Thymus (tissue), 14 donors: Measurements from ENCODE around the gene HPCAL1. TPM values are rescaled to one million over a fixed set of nuclear protein-coding genes. Genes with fewer than 3 reads are reported as not detected.
A peak's percentile ranks its signal among the peaks of the same experiment; 100 is the strongest.

Source experiments
- DNase-seq, 9 donors: peaks; one replicate each; pipeline ENCODE4 v3.0.0-alpha.2; 2013; ENCODE audit warnings: low spot score in 9 of 9, low read depth in 6 of 9, missing footprints in 1 of 9
- H3K27ac ChIP-seq, 2 donors: one replicate each; pipeline ENCODE4 v1.5.1; 2013; ENCODE audit warnings: control low read depth in 1 of 2, low read depth in 1 of 2, low read length in 1 of 2, mild to moderate bottlenecking in 1 of 2, moderate library complexity in 1 of 2
- H3K27me3 ChIP-seq, 2 donors: one replicate each; pipeline ENCODE4 v1.5.1; 2013; ENCODE audit warnings: low read length in 1 of 2; ENCODE audit not compliant: control insufficient read depth in 2 of 2, insufficient read depth in 1 of 2
- H3K36me3 ChIP-seq, 2 donors: one replicate each; pipeline ENCODE4 v1.5.1; 2013; ENCODE audit warnings: low read length in 1 of 2, mild to moderate bottlenecking in 1 of 2, moderate library complexity in 1 of 2; ENCODE audit not compliant: control insufficient read depth in 2 of 2, insufficient read depth in 2 of 2
- H3K4me1 ChIP-seq, 2 donors: one replicate each; pipeline ENCODE4 v1.5.1; 2013; ENCODE audit warnings: low read length in 2 of 2; ENCODE audit not compliant: control insufficient read depth in 2 of 2, insufficient read depth in 2 of 2
- H3K4me3 ChIP-seq, 2 donors: one replicate each; pipeline ENCODE4 v1.5.1; 2013; ENCODE audit warnings: low read length in 2 of 2, control low read depth in 1 of 2, mild to moderate bottlenecking in 1 of 2
- H3K9me3 ChIP-seq, 2 donors: one replicate each; pipeline ENCODE4 v1.5.1; 2013; ENCODE audit warnings: low read length in 1 of 2, mild to moderate bottlenecking in 1 of 2; ENCODE audit not compliant: control insufficient read depth in 2 of 2, insufficient read depth in 1 of 2
- WGBS: extraction: QIAGEN DNeasy Blood & Tissue Kit; methylation state at CpG from one replicate; pipeline ENCODE4 v1.1.7; 2013; 5-methylcytosine and 5-hydroxymethylcytosine counted together
- long read RNA-seq, 10 donors: transcript quantifications; one replicate each; lab custom pipeline, GENCODE V29; 2026
- polyA plus RNA-seq: library from polyadenylated mRNA; stranded (reverse); fragments of 200-250 nt; gene quantifications from one replicate; pipeline ENCODE4 v1.2.3, GENCODE V29; 2013
- total RNA-seq: library from RNA; stranded (reverse); fragments of 120-200 nt; gene quantifications from one replicate; pipeline ENCODE4 v1.2.4, GENCODE V29; 2013
- donor health status: healthy.

HPCAL1 gene
- 12.6 TPM for total RNA-seq
- polyA plus RNA-seq, result 47.9 TPM
- long read RNA-seq, donor 1, partial matches to known transcripts, result 0 of 1 reads
- long read RNA-seq, donor 1, other reads (novel, unspliced or antisense), result 0 of 1 reads
- long read RNA-seq, donor 2, transcript HPCAL1-201 (5 exons, 1,751 nt), result major isoform, 15 of 15 reads
- long read RNA-seq, donor 2, partial matches to known transcripts, result 0 of 15 reads
- long read RNA-seq, donor 2, other reads (novel, unspliced or antisense), result 0 of 15 reads
- long read RNA-seq, donor 3, transcript HPCAL1-201 (5 exons, 1,751 nt), result major isoform, 6 of 6 reads
- long read RNA-seq, donor 3, partial matches to known transcripts, result 0 of 6 reads
- long read RNA-seq, donor 3, other reads (novel, unspliced or antisense), result 0 of 6 reads
- long read RNA-seq, donor 4, transcript HPCAL1-201 (5 exons, 1,751 nt), result major isoform, 5 of 10 reads
- long read RNA-seq, donor 4, partial matches to known transcripts, result 5 of 10 reads
- long read RNA-seq, donor 4, other reads (novel, unspliced or antisense), result 0 of 10 reads
- long read RNA-seq, donor 5, transcript HPCAL1-201 (5 exons, 1,751 nt), result major isoform, 27 of 36 reads
- long read RNA-seq, donor 5, partial matches to known transcripts, result 9 of 36 reads
- long read RNA-seq, donor 5, other reads (novel, unspliced or antisense), result 0 of 36 reads
- long read RNA-seq, donor 6, transcript HPCAL1-201 (5 exons, 1,751 nt), result major isoform, 12 of 12 reads
- long read RNA-seq, donor 6, partial matches to known transcripts, result 0 of 12 reads
- long read RNA-seq, donor 6, other reads (novel, unspliced or antisense), result 0 of 12 reads
- long read RNA-seq, donor 7, transcript HPCAL1-201 (5 exons, 1,751 nt), result major isoform, 7 of 7 reads
- long read RNA-seq, donor 7, partial matches to known transcripts, result 0 of 7 reads
- long read RNA-seq, donor 7, other reads (novel, unspliced or antisense), result 0 of 7 reads
- long read RNA-seq, donor 8, transcript HPCAL1-201 (5 exons, 1,751 nt), result major isoform, 7 of 7 reads
- long read RNA-seq, donor 8, partial matches to known transcripts, result 0 of 7 reads
- long read RNA-seq, donor 8, other reads (novel, unspliced or antisense), result 0 of 7 reads
- long read RNA-seq, donor 9, transcript HPCAL1-201 (5 exons, 1,751 nt), result major isoform, 9 of 9 reads
- long read RNA-seq, donor 9, partial matches to known transcripts, result 0 of 9 reads
- long read RNA-seq, donor 9, other reads (novel, unspliced or antisense), result 0 of 9 reads
- long read RNA-seq, donor 10, transcript HPCAL1-201 (5 exons, 1,751 nt), result major isoform, 18 of 24 reads
- long read RNA-seq, donor 10, partial matches to known transcripts, result 6 of 24 reads
- long read RNA-seq, donor 10, other reads (novel, unspliced or antisense), result 0 of 24 reads

DNA sequence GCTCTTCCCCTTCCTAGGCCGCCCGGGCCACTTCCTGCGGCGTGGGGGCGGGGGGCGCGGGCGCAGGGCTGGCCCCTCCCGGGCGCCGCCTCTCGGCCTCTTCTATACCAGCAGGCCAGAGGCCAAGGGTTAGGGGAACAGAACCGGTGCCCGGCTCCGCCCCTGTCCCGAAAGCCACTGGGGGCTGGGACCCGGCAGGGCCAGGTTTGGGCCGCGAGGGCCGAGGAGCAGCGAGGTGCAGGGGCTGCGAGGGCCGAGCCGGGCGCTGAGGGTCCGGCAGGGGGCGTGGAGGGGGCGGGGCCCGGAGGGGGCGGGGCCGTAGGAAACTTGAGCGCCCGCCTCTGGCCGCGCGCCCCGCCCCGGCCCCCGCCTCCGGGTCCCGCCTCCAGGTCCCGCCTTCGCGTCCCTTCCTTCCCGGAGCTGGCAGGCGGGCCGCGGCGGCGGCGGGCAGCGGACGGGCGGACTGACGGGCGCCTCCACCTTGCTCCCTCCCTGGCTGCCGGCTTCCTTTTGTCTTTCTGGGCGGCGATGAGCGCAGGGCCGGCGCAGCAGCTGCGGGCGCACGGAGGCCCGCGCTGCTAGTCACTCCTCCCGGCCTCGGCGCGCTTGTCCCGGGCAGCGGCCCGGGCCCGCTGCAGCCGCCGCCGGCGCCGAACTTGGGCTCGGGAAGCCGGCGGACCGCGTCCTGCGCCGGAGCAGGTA lies at the start of gene HPCAL1:
HPCAL1 (plus strand) TSS at position 426 of the 702 bp plus-strand sequence. CDS start 116,854 bp downstream, outside the sequence.
- H3K27me3 ChIP-seq, result peaks cover 0 to 22% of the 10 kb centered on the region in 2 donors
- under 1% methylated on average over 87 of the region's 87 CpGs for WGBS
- peaks cover 32 to 69% of the 10 kb centered on the region in 2 donors for H3K4me1 ChIP-seq
- peak within 1 kb of the TSS; percentile 64 to 85 for H3K4me3 ChIP-seq
- peak in 7 of 9 donors; percentile 44 to 90 (median 71) for DNase-seq
- no peaks in the 10 kb centered on the region for H3K36me3 ChIP-seq
- H3K27ac ChIP-seq, result peak within 1 kb of the TSS; percentile 59 to 92
- H3K9me3 ChIP-seq, result peaks cover 0 to 6% of the 10 kb centered on the region in 2 donors

DNA sequence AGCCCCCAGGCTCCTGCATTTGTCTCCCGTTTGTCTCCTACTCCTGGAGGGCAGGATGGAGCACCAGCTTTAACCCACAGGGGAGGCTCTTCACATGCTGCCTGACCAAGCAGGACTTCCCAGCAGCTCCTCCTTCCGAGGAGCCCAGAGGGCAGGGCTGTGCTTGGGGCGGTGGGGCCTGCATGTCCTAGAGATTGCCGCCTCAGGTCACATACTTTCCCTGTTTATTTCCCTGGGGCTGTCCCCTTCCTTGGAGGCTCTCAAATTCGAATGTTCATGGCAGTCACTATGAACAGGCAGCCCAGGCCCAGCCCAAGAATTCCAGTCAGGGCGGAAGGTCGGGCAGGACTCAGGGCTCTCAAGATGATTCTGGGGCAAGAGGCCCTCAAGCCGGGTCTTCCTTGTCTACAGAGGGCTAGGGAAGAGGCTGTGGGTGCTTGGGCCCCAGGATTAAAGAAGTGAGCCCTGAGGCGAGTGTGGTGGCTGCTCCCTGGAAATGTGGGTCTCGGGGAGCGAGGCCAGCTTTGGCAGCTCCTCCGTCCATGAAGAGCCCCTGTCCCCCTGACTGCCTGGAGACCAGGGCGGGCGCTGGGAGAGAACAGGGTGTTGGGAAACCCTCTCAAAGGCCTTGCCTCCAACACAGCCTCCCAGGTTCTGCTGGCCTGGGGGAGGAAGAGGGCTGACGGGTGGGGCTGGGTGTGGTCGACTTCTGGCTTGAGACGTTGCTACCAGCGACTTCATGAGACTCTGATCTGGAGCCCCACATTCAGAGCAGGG lies 48.9 kb upstream of the HPCAL1 start:
- H3K36me3 ChIP-seq, result no peaks in the 10 kb centered on the region
- WGBS, result 95% methylated on average over 18 of the region's 18 CpGs
- no peak overlapping the region for H3K4me3 ChIP-seq
- no peak for DNase-seq
- no peak overlapping the region for H3K27ac ChIP-seq
- peaks cover 0 to 3% of the 10 kb centered on the region in 2 donors for H3K27me3 ChIP-seq
- peaks cover 0 to 1% of the 10 kb centered on the region in 2 donors for H3K9me3 ChIP-seq
- no peaks in the 10 kb centered on the region for H3K4me1 ChIP-seq

DNA sequence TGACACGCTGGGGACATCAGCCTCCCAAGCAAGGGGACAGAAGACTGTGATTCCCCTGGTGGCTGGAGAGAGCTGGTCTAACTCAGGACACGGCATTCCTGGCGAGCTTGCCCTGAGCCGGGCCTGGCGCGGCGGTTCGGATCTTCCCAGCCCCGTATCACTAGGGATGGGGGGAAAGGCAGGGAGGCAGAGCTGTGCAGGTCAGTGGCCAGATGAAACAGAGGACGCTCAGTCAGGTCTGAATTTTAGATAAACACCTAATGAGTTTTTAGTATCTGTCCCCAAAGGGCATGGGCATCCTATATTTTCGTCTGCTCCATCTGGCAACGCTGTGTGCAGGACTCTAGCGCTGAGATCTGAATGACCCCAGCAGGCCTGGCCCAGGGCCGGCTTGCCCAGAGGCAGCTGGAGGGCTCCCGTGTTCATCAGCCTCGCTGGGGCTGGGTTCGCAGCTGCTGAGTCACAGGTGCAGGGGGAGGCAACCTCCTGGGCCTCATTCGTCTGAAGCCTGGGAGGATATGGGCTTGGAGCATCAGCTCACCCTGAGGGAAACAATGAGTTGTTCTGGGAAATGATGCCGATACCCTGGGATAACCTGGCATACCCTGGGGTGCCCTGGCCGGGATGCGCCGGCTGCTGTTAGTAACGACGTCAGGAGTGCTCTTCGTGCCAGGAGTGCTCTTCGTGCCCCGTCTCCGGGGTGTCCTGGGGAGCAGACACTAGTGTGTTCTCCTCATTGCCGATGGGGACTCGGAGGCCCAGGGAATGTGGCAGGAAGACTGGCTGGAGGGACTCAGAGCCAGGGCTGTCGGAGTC lies 48.1 kb upstream of the HPCAL1 start:
- Histone ChIP-seq H3K27me3 (peaks cover 0 to 3% of the 10 kb centered on the region in 2 donors), H3K4me1 (no peaks in the 10 kb centered on the region), H3K36me3 (no peaks in the 10 kb centered on the region), H3K27ac (no peak overlapping the region), H3K9me3 (peaks cover 0 to 1% of the 10 kb centered on the region in 2 donors), H3K4me3 (no peak overlapping the region)
- WGBS, result 88% methylated on average over 31 of the region's 31 CpGs
- no peak for DNase-seq

DNA sequence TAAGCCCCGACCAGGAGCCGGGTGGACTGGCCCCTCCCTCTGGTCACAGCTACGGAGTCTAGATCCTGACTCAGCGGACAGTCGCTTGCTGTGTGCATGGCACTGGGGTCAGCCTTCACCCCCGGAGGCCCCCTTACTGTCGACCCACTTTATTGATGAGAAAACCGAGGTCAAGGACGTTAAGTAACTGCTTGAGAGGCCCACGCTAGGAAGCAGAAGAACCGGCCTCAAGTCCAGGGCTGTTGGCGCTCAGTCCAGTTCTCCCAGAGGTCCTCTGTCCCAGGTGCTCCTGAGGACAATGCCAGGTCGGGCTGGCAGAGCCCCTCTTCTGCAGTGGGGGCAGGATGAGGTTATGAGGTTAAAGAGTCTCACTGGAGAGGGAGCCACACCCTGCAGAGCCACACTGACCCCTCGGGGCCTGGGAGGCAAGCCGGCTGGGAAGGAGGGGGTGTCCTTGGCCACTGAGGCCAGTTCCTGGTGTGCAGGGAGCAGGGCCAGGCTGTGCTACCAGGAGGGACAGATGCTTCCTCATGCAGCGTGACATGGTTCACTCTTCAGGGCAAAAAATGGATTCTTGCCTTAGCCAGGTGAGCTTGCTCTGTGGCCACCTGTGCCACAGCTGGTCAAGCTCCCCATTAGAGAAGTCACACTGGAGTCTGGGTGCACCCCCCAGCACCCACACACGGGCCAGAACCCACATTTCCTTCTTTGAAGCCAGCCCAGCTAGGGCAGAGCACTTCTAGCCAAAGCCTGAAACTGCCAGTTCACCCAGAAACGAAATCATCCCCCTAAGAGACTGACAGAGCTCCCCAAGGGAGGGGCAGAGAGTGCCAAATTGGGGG lies 47.3 kb upstream of the HPCAL1 start:
- no peak for DNase-seq
- H3K4me1 ChIP-seq, result no peaks in the 10 kb centered on the region
- peaks cover 0 to 3% of the 10 kb centered on the region in 2 donors for H3K27me3 ChIP-seq
- no peak overlapping the region for H3K4me3 ChIP-seq
- no peaks in the 10 kb centered on the region for H3K36me3 ChIP-seq
- WGBS, result 91% methylated on average over 18 of the region's 18 CpGs
- no peak overlapping the region for H3K27ac ChIP-seq
- H3K9me3 ChIP-seq, result peaks cover 0 to 1% of the 10 kb centered on the region in 2 donors

DNA sequence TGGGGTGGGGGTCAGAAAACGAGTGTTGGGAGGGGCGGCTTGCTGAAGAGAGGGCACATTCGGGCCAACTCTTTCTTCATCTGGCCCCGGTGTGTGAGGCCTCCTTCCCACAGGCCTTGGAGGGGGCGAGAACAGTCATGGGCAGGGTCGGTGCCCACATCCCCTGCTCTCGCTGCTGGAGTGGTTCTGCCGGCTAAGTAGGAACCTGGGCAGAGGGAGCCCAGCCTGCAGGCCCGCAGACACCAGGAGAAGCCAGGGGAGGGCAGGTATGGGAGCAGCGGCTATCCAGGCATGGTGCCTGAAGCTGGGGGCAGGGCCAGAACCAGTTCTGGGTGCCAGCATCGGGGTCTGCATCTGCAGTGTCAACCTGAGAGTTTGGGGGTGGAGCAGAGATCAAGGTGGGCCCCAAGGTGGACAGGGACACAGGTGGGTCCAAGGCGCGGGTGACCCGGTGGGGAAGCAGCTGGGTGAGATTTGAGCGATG lies 46.6 kb upstream of the HPCAL1 start:
- H3K4me3 ChIP-seq, result no peak overlapping the region
- no peak for DNase-seq
- peaks cover 0 to 1% of the 10 kb centered on the region in 2 donors for H3K9me3 ChIP-seq
- no peaks in the 10 kb centered on the region for H3K36me3 ChIP-seq
- no peaks in the 10 kb centered on the region for H3K4me1 ChIP-seq
- 78% methylated on average over 15 of the region's 15 CpGs for WGBS
- peaks cover 0 to 3% of the 10 kb centered on the region in 2 donors for H3K27me3 ChIP-seq
- no peak overlapping the region for H3K27ac ChIP-seq

DNA sequence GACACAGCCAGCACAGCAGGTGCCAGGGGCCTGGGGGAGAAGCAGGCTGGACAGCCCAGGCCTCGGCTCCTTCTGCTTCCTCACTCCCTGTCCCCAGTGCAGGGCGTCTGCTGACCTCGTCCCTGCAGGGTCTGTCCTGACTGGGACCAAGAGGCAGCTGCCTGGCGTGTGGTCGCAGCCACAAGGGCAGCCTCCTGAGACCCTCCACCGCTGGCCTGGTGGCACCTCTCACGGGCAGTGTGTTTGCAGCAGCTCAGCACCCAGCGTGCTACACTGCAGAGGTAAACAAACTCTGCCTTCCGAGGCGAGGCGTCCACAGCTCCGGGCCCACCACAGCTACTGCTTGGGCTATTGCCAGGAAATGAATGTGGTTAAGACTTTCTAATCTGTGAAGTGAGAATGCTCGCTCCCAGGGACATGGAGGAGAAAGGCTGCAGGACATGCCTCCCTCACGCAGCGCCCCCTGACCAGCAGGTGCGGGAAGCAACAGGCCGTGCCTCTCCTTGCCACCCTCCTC lies 46.1 kb upstream of the HPCAL1 start:
- DNase-seq, result no peak
- 69% methylated on average over 17 of the region's 17 CpGs for WGBS
- Histone ChIP-seq H3K4me1 (no peaks in the 10 kb centered on the region), H3K36me3 (no peaks in the 10 kb centered on the region), H3K9me3 (peaks cover 0 to 1% of the 10 kb centered on the region in 2 donors), H3K27ac (no peak overlapping the region), H3K27me3 (peaks cover 0 to 3% of the 10 kb centered on the region in 2 donors), H3K4me3 (no peak overlapping the region)
